HG02840 (cell line): ENCODE data around the gene HBQ1.
"Not testable (repeated sequence)": the region's sequence is repeated elsewhere in the genome, so short reads cannot be mapped to it uniquely, and the experiment has no call there.

ENCODE experiments used
- ATAC-seq: cut with Tn5 transposase; IDR thresholded peaks from one replicate; pipeline ENCODE4 v1.9.1; 2021; ENCODE audit warnings: mild to moderate bottlenecking, moderate library complexity, moderate number of reproducible peaks; ENCODE audit not compliant: unreplicated experiment, low FRiP score

HBQ1 gene

DNA sequence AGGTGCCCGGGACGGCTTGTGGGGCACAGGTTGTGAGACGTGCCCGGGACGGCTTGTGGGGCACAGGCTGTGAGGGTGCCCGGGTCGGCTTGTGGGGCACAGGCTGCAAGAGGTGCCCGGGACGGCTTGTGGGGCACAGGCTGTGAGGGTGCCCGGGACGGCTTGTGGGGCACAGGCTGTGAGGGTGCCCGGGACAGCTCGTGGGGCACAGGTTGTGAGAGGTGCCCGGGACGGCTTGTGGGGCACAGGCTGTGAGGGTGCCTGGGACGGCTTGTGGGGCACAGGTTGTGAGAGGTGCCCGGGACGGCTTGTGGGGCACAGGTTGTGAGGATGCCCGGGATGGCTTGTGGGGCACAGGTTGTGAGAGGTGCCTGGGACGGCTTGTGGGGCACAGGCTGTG lies 20.0 kb upstream of the HBQ1 start:
- not testable (repeated sequence) for ATAC-seq

DNA sequence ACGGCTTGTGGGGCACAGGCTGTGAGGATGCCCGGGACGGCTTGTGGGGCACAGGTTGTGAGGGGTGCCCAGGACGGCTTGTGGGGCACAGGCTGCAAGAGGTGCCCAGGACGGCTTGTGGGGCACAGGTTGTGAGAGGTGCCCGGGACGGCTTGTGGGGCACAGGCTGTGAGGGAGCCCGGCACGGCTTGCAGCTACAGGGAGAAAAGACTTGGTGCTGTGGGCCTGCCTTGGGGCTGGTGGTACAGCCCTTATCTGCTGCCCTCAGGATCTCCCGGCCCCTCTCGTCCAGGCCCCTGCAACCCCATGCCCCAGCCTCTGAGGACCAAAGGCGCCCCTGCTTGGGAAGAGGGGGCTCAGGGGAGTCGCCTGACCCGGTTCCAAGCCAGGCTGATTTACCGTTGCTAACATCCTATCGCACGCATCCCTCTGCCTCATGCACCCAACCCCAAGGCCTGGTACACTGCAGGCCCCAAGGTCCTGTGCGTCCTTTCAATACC lies 19.5 kb upstream of the HBQ1 start:
- ATAC-seq, result no peak

DNA sequence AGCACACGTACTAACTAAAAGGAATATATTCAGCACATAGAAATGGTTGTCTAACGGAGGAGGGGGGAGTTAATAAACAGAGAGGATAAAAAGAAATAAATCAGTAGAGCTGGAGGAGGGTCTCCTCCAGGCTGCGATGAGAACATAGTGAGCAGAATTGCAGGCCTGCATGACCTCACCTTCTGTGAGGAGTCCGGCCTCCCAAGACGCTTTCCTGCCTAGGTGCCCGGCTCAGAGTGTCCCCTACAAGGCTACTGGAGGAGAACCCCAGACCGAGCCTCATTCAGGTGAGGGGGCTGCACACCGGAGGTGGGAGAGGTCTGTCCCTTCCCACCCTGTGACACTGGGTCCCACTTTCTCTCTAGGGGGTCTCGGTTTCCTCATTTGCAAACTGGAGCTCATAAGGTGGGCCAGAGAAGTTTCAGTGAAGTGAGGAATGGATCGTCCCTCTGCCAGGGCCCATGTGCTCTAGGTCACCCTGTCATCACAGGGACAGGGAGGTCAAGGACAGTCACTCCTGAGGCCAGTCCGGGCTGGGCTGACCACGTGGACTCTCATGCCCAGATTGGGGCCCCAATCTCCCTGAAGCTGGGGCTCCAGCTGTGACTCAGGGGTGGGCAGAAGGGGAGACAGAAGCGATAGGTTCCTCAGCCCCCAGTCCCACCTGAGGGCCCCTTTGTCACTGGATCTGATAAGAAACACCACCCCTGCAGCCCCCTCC lies 17.8 kb upstream of the HBQ1 start:
- ATAC-seq, result no peak

DNA sequence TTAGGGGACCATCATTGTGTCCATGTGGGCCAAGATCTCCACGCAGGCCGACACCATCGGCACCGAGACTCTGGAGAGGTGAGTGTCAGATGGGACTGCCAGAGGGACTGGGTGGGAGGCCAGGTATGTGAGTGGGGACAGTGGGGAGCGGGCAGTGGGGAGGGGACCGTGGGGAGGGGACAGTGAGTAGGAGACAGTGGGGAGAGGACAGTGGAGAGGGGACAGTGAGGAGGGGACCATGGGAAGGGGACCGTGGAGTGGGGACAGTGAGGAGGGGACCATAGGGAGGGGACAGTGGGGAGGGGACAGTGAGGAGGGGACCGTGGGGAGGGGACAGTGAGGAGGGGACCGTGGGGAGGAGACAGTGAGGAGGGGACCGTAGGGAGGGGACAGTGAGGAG lies 17.1 kb upstream of the HBQ1 start:
- not testable (repeated sequence) for ATAC-seq

DNA sequence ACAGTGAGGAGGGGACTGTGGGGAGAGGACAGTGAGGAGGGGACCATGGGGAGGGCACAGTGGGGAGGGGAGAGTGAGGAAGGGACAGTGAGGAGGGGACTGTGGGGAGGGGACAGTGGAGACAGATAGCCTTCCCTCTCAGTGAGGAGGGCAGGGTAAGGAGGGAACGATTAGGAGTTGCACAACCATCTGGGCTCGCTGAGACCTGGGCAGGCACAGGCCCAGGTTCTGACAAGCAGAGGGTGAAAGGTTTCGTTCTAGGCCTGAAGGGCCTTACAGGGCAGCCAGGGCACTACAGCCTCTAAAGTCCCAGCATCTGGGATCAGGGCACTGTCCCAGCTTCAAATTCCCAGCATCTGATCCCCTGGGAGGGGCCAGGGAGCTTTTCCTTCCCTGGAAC lies 16.6 kb upstream of the HBQ1 start:
- ATAC-seq, result not testable (repeated sequence)

DNA sequence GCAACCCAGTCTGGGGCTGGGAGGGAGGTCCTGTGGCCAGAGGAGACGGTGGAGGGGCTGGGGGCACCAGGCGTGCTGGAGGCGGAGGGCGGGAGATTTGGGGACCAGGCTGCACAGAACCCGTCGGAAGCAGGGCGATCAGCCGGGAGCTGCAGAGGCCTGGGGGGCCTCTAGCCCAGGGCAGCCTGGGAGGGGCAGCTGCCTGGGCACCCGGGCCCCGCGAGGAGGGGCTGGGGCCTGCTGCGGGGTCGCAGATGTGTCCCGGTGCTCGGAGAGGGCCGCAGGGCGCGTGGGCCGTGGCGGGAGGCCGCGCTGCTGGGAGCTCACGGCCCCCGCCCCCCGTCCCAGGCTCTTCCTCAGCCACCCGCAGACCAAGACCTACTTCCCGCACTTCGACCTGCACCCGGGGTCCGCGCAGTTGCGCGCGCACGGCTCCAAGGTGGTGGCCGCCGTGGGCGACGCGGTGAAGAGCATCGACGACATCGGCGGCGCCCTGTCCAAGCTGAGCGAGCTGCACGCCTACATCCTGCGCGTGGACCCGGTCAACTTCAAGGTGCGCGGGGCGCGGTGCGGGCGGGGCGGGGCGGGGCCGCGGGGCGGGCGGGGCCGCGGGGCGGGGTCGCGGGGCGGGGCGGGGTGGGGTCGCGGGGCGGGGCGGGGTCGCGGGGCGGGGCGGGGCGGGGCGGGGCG lies 16.0 kb upstream of the HBQ1 start:
- not testable (repeated sequence) for ATAC-seq

DNA sequence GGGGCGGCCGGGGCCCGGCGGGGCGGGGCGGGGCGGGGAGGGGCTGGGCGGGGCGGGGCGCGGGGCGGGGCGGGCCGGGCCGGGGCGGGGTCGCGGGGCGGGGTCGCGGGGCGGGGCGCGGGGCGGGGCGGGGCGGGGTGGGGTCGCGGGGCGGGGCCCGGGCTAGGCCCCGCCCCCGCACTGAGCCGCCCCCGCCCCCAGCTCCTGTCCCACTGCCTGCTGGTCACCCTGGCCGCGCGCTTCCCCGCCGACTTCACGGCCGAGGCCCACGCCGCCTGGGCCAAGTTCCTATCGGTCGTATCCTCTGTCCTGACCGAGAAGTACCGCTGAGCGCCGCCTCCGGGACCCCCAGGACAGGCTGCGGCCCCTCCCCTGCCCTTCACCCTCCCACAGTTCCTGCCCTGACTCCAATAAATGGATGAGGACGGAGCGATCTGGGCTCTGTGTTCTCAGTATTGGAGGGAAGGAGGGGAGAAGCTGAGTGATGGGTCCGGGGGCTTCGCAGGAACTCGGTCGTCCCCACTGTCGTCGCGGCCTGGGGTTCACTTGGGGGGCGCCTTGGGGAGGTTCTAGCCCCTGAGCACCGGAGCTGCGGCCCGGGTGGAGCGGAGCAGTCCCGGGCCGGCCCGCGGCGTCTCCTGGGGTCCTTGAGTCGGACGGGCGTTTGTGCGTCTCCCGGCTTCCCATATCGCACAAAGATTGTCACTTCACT lies 15.3 kb upstream of the HBQ1 start:
- ATAC-seq, result no peak

DNA sequence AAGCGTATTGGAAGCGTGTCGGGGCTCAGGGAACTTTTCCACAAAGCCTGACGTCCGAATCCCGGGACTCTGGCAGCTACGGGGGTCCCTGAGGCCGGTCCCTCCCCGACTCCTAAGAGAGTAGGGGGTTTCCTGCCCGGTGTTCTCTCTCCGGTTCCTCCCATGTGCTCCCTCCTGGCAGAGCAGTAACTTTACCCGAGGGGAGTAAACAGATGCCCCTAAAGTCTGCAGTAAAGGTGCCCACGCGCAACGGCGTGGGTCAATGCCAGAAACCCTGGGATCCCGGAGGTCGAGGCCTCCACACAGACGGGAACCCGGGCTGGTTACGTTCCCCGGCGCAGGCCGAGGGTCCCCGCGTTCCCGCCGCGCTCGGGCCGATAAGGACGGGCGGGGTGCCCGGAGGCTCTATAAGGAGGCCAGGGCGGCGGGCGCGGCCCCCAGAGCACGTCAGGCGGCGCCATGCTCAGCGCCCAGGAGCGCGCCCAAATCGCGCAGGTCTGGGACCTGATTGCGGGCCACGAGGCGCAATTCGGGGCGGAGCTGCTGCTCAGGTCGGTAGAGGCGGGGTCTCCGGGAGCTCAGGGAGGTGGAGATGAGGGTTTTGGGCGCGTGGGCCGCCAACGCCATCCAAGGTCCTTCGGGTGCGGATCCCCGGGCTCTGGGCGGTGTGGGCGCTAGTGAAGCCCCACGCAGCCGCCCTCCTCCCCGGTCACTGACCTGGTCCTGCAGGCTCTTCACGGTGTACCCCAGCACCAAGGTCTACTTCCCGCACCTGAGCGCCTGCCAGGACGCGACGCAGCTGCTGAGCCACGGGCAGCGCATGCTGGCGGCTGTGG lies 14.5 kb upstream of the HBQ1 start, which contains the start of gene HBM:
Gene HBM (plus strand): TSS at position 440 of the 836 bp plus-strand sequence. CDS start 20 bp downstream, at position 460.
- no peak for ATAC-seq

DNA sequence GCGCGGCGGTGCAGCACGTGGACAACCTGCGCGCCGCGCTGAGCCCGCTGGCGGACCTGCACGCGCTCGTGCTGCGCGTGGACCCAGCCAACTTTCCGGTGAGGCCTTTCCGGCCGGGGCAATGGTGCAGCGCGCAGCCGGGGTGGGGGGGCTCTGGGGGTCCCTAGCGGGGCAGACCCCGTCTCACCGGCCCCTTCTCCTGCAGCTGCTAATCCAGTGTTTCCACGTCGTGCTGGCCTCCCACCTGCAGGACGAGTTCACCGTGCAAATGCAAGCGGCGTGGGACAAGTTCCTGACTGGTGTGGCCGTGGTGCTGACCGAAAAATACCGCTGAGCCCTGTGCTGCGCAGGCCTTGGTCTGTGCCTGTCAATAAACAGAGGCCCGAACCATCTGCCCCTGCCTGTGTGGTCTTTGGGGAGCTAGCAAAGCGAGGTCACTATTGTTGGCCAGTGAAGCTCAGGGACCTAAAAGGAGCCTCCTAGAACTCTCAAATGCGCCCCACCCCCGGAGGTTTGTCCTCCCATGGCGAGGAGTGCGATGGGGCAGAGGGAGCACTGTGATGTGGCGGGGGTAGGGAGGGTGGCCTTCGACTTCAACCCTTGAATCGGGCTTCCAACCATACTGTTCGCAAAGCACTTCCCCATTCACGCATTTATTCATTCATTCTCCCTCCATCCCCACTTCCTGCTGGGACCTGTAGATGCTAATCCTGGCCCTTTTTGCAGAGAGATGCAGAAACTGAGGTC lies 13.7 kb upstream of the HBQ1 start:
- no peak for ATAC-seq

DNA sequence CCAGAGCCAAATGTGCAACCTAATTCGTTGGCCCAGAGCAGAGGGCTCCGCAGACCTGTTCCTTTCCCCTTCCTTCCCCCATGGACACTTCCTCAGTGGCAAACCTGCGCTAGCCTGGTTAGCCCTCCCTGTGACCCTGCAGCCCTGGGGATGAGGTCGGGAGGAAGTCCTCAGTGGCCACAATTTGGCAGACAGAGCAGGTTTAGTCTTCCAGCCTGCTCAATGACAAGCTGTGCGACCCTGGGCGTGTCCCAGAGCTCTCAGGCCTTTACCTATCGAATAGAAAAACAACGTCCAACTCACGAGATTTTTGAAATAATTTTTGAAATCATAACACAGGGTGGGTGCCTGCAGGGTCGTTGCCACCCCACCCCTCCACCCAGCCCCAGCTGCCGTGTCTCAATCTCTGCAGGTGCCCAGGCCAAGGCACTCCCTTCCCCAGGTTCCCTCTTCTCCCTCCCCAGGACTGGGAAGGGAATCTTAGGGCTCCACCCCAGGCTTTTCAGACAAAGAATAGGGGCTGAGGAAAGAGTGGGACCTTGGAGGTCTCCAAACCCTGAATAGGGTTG lies 13.1 kb upstream of the HBQ1 start:
- no peak for ATAC-seq

DNA sequence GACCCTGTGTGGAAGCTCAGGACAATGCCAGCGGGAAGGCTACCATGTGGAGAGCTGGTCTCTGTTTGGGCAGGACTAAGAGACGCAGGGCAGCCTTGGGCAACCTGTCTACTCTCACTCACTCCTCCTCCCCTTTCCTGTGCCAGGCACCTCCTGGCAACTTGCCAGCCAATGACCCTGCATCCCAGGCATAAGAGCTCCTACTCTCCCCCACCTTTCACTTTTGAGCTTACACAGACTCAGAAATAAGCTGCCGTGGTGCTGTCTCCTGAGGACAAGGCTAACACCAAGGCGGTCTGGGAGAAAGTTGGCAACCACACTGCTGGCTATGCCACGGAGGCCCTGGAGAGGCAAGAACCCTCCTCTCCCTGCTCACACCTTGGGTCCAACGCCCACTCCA lies 11.8 kb upstream of the HBQ1 start:
- ATAC-seq, result no peak

DNA sequence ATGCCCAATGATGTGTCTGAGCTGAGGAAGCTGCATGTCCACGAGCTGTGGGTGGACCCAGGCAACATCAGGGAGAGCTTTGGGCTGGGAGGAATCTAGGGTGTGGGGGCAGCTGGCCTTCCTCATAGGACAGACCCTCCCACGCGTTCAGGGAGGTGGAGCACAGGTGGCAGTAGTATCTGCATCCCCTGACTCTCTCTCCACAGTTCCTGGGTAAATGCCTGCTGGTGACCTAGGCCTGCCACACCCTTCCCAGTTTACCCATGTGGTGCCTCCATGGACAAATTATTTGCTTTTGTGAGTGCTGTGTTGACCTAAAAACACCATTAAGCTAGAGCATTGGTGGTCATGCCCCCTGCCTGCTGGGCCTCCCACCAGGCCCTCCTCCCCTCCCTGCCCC lies 11.2 kb upstream of the HBQ1 start:
- ATAC-seq, result no peak

DNA sequence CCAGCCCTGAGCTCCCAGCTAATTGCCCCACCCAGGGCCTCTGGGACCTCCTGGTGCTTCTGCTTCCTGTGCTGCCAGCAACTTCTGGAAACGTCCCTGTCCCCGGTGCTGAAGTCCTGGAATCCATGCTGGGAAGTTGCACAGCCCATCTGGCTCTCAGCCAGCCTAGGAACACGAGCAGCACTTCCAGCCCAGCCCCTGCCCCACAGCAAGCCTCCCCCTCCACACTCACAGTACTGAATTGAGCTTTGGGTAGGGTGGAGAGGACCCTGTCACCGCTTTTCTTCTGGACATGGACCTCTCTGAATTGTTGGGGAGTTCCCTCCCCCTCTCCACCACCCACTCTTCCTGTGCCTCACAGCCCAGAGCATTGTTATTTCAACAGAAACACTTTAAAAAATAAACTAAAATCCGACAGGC lies 10.2 kb upstream of the HBQ1 start:
- ATAC-seq, result not testable (repeated sequence)

DNA sequence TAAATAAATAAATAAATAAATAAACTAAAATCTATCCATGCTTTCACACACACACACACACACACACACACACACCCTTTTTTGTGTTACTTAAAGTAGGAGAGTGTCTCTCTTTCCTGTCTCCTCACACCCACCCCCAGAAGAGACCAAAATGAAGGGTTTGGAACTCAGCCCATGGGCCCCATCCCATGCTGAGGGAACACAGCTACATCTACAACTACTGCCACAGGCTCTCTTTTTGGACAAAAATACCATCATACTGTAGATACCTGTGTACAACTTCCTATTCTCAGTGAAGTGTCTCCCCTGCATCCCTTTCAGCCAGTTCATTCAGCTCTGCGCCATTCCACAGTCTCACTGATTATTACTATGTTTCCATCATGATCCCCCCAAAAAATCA lies 9.5 kb upstream of the HBQ1 start:
- no peak for ATAC-seq

DNA sequence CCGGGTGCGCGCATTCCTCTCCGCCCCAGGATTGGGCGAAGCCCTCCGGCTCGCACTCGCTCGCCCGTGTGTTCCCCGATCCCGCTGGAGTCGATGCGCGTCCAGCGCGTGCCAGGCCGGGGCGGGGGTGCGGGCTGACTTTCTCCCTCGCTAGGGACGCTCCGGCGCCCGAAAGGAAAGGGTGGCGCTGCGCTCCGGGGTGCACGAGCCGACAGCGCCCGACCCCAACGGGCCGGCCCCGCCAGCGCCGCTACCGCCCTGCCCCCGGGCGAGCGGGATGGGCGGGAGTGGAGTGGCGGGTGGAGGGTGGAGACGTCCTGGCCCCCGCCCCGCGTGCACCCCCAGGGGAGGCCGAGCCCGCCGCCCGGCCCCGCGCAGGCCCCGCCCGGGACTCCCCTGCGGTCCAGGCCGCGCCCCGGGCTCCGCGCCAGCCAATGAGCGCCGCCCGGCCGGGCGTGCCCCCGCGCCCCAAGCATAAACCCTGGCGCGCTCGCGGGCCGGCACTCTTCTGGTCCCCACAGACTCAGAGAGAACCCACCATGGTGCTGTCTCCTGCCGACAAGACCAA lies 7.8 kb upstream of the HBQ1 start, which contains the start of gene HBA2:
Gene HBA2 (plus strand): TSS at position 503 of the 568 bp plus-strand sequence. CDS start 37 bp downstream, at position 540.
- not testable (repeated sequence) for ATAC-seq

DNA sequence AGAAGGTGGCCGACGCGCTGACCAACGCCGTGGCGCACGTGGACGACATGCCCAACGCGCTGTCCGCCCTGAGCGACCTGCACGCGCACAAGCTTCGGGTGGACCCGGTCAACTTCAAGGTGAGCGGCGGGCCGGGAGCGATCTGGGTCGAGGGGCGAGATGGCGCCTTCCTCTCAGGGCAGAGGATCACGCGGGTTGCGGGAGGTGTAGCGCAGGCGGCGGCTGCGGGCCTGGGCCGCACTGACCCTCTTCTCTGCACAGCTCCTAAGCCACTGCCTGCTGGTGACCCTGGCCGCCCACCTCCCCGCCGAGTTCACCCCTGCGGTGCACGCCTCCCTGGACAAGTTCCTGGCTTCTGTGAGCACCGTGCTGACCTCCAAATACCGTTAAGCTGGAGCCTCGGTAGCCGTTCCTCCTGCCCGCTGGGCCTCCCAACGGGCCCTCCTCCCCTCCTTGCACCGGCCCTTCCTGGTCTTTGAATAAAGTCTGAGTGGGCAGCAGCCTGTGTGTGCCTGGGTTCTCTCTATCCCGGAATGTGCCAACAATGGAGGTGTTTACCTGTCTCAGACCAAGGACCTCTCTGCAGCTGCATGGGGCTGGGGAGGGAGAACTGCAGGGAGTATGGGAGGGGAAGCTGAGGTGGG lies 6.9 kb upstream of the HBQ1 start:
- not testable (repeated sequence) for ATAC-seq

DNA sequence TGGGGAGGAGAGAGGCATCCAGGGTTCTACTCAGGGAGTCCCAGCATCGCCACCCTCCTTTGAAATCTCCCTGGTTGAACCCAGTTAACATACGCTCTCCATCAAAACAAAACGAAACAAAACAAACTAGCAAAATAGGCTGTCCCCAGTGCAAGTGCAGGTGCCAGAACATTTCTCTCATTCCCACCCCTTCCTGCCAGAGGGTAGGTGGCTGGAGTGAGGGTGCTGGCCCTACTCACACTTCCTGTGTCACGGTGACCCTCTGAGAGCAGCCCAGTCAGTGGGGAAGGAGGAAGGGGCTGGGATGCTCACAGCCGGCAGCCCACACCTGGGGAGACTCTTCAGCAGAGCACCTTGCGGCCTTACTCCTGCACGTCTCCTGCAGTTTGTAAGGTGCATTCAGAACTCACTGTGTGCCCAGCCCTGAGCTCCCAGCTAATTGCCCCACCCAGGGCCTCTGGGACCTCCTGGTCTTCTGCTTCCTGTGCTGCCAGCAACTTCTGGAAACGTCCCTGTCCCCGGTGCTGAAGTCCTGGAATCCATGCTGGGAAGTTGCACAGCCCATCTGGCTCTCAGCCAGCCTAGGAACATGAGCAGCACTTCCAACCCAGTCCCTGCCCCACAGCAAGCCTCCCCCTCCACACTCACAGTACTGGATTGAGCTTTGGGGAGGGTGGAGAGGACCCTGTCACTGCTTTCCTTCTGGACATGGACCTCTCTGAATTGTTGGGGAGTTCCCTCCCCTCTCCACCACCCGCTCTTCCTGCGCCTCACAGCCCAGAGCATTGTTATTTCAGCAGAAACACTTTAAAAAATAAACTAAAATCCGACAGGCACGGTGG lies 6.1 kb upstream of the HBQ1 start:
- ATAC-seq, result not testable (repeated sequence)
